ENCODE data around the gene FAM171A1. TPM values are rescaled to one million over a fixed set of nuclear protein-coding genes. Genes with fewer than 3 reads are reported as not detected.
"Not testable (repeated sequence)": the region's sequence is repeated elsewhere in the genome, so short reads cannot be mapped to it uniquely, and the experiment has no call there.

The FAM171A1 gene
- polyA plus RNA-seq, 10 donors: 28.3 to 54.8 (median 34.3) TPM

DNA sequence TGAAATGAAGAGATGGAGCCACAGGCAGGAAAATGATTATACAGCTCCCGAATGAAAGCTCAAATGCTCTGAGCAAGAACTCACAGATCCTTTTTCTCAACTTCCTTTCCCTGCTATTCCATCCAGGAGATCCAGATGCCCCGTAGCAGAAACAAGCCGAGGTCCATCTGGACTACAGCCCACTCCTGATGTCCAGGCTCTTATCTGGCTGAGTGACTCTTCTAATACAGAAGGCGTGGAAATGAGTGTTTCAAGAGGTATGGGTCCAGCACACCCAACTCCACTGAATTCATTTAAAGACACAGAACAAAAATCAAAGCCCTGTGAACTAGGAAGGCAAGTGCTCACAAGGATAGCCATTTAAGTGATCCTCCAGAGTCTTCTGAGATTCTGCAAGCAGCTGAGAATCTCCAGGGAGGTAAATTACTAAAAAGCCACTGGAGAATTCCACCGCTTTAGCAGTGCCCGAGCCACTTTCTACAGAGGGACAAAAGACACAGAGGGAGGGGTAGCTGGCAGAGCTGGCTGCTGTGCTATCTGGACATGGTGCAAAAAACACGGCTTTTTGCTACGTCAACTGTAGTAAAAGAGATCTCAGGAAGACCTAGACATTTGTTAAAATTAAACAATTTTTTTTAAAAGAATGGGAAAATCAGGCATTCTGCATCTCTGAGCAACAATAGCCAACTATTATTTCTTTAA lies 24.5 kb downstream of the FAM171A1 start:
- DNase-seq: no peak

- DNase-seq: no peak
Measured at GRCh38 chr10:15345450-15345849, 25.6 kb downstream of the FAM171A1 start.

GRCh38 chr10:15344876-15345285 lies 26.2 kb downstream of the FAM171A1 start:
- no peak for DNase-seq

- no peak for DNase-seq
Measured at GRCh38 chr10:15344256-15344875, 26.7 kb downstream of the FAM171A1 start.

DNA sequence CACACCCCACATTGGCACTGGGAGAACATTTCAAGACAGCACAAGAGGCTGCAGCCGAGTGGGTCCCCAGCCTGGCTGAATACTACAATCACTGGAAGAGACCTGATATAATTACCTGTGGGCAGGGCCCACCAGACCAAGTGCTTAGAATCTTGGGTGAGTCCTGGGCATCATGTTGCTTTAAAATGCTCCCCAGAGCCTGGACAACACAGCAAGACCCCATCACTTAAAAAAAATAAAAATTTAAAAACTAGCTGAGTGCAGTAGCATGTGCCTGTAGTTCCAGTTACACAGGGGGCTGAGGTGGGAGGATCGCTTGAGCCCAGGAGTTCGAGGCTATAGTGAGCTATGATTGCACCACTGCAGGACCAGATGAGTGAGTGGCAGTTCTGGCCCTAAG lies 28.1 kb downstream of the FAM171A1 start:
- DNase-seq: no peak

DNA sequence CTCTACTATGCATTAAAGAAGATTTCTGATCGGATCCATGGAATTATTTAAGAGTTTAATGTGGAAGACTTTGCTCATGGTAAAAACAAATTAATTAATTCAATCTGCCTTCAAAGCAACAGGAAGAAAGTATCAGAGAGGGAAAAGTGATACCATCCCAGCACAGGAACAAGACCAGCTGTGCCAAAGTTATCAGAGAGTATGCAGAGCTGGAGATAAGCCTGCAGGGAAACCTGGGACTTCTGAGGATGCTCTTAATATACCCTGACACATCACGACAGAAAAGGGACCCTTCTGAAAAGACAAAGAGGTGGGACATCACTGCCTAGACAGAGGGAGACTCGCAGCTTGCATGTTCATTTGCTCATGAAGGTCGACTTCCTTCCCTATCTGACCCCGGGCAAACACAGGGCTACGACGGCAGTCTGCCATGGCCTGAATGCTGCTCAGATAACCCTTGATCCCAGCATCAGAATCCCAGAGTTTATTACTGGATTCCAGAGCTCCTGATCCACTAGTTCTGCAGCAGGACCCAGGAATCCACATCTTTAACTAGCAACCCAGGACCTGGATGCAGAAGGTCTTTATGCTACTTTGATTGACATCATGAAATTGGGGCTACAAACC lies 29.5 kb downstream of the FAM171A1 start:
- DNase-seq: no peak

DNA sequence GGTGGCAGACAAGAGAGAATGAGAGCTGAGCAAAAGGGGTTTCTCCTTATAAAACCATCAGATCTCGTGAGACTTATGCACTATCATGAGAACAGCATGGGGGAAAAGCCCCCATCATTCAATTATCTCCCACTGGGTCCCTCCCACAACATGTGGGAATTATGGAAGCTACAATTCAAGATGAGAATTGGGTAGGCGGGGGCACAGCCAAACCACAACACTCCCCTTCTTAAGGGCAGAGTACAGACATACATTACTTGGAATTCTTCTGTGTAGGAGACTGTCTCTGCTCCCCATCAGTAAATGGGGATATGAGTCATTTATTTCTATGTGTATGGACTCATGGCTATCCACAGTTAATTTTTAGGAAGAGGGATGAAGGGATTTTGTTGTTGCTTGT lies 31.2 kb downstream of the FAM171A1 start:
- no peak for DNase-seq

- not testable (repeated sequence) for DNase-seq
Measured at GRCh38 chr10:15337441-15337923, 33.6 kb downstream of the FAM171A1 start.

- DNase-seq: peak in 1 of 3 donors; percentile 46
Measured at GRCh38 chr10:15336211-15336610, 34.9 kb downstream of the FAM171A1 start.

GRCh38 chr10:15335508-15335907 lies 35.6 kb downstream of the FAM171A1 start:
- DNase-seq: peak; percentile 35 to 69 (median 45)

DNA sequence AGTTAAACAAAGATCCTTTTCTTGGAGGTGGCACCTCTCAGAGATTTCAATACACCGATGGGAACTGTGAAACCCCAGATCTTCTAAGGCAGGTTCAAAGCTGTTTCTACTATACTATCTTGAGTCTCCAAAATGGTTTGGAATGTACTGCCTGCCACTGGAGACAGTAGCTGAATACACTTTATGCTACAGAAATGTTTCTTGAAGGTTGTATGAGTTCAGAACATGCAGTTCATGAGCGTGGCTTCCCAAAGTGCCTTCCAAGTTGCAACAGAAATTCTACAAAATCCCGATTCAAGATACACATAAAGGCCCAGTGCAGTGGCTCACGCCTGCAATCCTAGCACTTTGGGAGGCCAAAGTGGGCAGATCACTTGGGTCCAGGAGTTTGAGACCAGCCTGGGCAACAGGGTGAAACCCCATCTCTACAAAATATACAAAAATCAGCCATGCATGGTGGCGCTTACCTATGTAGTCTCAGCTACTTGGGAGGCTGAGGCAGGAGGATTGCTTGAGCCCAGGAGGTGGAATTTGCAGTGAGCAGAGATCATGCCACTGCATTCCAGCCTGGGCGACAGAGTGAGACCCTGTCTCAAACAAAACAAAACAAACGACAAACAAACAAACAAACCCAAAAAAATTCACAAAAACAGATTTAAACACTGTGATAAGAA lies 36.3 kb downstream of the FAM171A1 start:
- DNase-seq: no peak

DNA sequence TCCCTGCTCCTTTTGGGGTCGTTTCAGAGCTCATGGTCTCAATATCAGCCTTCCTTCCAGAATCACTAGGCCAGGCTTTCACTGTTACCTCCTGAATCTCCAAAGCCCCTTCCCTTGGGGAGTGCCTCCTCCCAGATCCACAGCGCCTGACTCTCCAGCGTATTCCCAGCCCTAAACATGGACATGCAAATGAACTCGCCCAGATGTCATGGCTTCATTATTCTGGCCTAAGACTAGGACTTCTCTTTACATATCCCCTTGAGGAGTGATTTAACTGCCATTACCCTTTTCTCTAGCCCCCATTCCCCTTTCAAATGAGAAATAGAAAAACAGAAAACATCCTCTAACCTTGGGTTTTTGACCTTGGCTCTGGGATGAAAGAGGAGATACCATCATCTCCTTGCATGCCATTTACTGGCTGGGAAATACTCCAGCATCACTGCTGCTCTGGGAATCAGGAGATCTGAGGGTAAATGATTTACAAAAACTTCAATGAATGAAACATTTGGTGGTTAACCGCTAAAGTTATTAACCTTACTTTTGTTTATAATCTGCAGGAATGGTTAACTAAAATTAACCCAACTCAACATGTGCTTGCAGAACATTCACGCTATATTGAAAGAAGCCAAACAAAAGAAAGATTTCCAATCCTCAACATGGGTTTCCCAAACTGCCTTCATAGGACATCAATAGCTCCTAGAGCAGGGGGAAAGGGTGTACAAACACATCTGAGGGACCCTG lies 37.0 kb downstream of the FAM171A1 start:
- no peak for DNase-seq

DNA sequence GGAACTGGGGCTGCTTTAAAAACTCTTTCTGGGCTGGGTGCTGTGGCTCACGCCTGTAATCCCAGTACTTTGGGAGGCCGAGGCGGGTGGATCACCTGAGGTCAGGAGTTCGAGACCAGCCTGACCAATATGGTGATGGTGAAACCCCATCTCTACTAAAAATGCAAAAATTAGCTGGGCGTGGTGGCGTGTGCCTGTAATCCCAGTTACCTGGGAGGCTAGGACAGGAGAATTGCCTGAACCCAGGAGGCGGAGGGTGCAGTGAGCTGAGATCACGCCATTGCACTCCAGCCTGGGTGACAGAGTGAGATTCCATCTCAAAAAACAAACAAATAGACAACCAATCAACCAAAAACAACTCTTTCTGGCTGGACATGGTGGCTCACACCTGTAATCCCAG lies 37.9 kb downstream of the FAM171A1 start:
- DNase-seq: not testable (repeated sequence)

DNA sequence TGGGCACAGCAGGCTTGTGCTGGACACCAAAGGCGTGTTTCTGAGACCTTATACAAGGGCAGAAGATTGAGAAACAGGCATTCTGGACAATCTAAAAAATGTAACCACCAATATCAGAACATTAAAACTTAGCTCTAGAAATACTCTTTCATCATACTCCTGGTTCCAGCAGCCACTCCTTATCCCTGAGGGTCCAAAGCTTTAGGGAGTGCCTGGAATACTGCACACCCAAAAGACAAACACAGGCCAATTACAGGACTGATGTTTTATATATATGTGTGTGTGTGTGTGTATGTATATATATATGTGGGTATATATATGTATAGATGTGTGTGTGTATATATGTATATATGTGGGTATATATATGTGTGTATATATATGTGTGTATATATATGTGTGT lies 39.6 kb downstream of the FAM171A1 start:
- DNase-seq: no peak

DNA sequence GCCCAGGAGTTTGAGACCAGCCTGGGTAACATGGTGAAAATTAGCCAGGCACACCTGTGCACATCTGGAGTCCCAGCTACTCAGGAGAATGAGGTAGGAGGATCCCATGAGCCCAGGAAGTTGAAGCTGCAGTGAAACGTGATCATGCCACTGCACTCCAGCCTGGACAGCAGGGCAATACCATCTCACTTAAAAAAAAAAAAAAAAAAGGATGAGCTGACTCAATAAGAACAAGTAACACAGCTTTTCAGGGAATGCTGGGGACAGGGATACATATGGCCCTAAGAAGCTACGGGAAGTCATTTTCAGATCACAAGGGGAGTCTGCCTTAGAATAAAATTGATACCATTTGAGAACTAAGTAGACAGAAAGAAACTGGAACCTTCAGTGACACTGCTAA lies 41.7 kb downstream of the FAM171A1 start:
- DNase-seq: no peak

GRCh38 chr10:15325944-15326284 lies 45.2 kb downstream of the FAM171A1 start:
- no peak for DNase-seq

GRCh38 chr10:15325243-15325943 lies 45.7 kb downstream of the FAM171A1 start:
- peak in 2 of 3 donors; percentile 45 to 46 for DNase-seq

DNA sequence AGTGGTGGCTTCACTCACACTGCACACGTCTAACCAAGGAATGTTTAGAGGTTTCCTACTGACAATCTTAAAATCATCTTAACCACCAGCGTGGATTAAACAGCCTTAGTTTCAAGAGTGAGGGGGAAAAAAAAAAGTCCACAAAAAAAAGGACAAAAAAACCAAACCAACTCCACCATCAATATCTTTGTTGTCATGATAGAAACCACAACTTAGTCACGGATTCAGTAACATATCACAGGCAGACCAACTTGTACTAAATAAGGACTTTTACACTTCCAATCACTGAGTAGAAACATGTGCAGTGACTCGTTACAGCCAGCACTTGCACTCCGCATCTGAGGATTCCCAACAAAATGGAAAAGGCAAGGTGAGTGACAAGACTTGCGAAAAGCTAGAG lies 46.5 kb downstream of the FAM171A1 start:
- DNase-seq: peak in 1 of 3 donors; percentile 38

DNA sequence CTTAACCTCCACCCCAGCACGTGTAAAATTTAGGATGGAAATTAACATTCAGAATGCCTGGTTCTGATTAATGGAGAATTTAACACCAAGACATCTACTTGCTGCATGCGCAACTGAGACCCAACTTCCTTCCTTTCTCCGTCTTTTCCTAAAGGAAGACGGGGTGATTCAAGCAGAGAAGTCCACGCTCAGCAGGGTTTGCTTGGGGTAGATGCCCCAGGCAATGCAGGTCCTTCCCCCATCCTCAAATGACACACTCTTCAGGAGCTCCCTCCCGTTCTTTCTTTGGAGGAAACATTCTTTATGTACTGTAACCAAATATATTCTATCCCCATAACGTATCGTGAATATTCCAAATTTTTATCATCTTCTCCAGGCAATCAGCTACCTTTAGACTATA lies 47.0 kb downstream of the FAM171A1 start:
- no peak for DNase-seq

DNA sequence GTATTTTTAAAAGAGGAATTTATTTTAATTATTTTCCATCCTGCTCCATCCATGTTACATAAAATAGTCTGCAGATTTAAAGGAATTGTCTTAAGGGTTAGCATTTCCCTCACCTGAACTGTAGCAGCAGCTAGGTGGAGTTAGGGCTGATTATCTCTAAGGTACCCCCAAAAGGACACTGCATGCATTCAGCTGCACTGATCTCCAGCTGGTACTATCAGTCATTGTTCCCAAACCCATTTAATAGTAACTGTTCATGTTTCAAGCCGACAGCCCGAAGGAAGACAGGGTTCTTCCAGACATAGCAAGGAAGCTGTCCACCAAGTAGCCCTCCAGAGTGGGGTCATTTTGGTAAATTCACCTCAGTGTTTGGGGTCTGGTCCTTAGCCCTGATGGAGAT lies 48.7 kb downstream of the FAM171A1 start:
- DNase-seq: no peak
